K562 (cell line): ENCODE results near the gene MRPL48. TPM values are rescaled to one million over a fixed set of nuclear protein-coding genes. Genes with fewer than 3 reads are reported as not detected.

Experiments
- ATAC-seq: fragments of 200-7000 bp; cut with Tn5 transposase; 3 replicates; pipeline ENCODE4 v1.9.1; 2020; ENCODE audit warnings: moderate library complexity
- BruUV-seq: library from RNA; stranded (reverse); fragments of 400-500 nt; replicated peaks from 2 replicates; lab custom pipeline; 2021; lab: Mats Ljungman, UMichigan
- CTCF ChIA-PET: fragments of 300-600 bp; formaldehyde crosslinking; extraction: SDS; loops from one replicate; lab custom pipeline; 2021; ENCODE audit warnings: low intra/inter-chr PET ratio; lab: Yijun Ruan, JAX
- POLR2A ChIA-PET: fragments of 300-600, 350-650 bp; sonication (Branson Sonifier 250); formaldehyde crosslinking; extraction: SDS; loops from one replicate; lab custom pipeline; 2021; ENCODE audit warnings: antibody characterized with exemption, inconsistent platforms; lab: Yijun Ruan, JAX
- DNase-seq, 4 experiments: peaks; one replicate each; pipeline versions ENCODE4 v3.0.0 to v3.0.0-alpha.2; 2011 to 2018; ENCODE audit warnings: low spot score in 3 of 4, mixed read lengths in 3 of 4; ENCODE audit errors: extremely low read depth in 1 of 4
- FAIRE-seq: peaks from 2 replicates; lab custom pipeline; 2011; peaks lifted over from hg19 to GRCh38; lab: Jason Lieb, UNC
- H2AFZ ChIP-seq: 2 replicates; pipeline ENCODE4 v1.6.0; 2011; ENCODE audit warnings: low read depth, low read length, control low read depth, inconsistent platforms
- H3K27ac ChIP-seq: fragments of 200-600 bp; 3 replicates; pipeline ENCODE4 v1.8.0; 2011; ENCODE audit warnings: low read depth, mild to moderate bottlenecking, control low read depth, inconsistent platforms, low read length, moderate library complexity, mixed read lengths; ENCODE audit errors: extremely low read depth
- H3K27me3 ChIP-seq, 2 experiments: fragments of 300-600 bp in 1 of 2; 2 replicates in 1 of 2; 3 replicates in 1 of 2; pipeline versions ENCODE4 v1.6.0 to v1.8.0; 2011; ENCODE audit warnings: inconsistent platforms in 2 of 2, low read length in 2 of 2, mild to moderate bottlenecking in 1 of 2, mixed read lengths in 1 of 2, moderate library complexity in 1 of 2; ENCODE audit not compliant: control insufficient read depth in 2 of 2, insufficient read depth in 2 of 2
- H3K36me3 ChIP-seq: fragments of 300-600 bp; 3 replicates; pipeline ENCODE4 v1.8.0; 2011; ENCODE audit warnings: mild to moderate bottlenecking, low read length, inconsistent platforms; ENCODE audit not compliant: control insufficient read depth, insufficient read depth
- H3K4me1 ChIP-seq, 2 experiments: fragments of 200-600 bp in 1 of 2; replicated peaks in 1 of 2; 2 replicates in 1 of 2; 3 replicates in 1 of 2; pipeline versions ENCODE4 v1.5.1 to v1.8.0; 2011; ENCODE audit warnings: inconsistent platforms in 2 of 2, low read length in 2 of 2, mild to moderate bottlenecking in 1 of 2, mixed read lengths in 1 of 2, moderate library complexity in 1 of 2; ENCODE audit not compliant: control insufficient read depth in 2 of 2, insufficient read depth in 2 of 2
- H3K4me2 ChIP-seq: 2 replicates; pipeline ENCODE4 v1.6.1; 2011; ENCODE audit warnings: low read length, control low read depth, inconsistent platforms, mixed read lengths; ENCODE audit not compliant: insufficient read depth
- H3K4me3 ChIP-seq: fragments of 200-600 bp; sonication (generic), shearing (Covaris generic); 2 replicates; pipeline ENCODE4 v1.5.1; 2016; ENCODE audit warnings: control low read depth, inconsistent platforms
- H3K79me2 ChIP-seq: fragments of 200-600 bp; 3 replicates; pipeline ENCODE4 v1.8.0; 2011; ENCODE audit warnings: low read length, inconsistent platforms; ENCODE audit not compliant: control insufficient read depth, insufficient read depth
- H3K9ac ChIP-seq, 2 experiments: 2 replicates each; pipeline versions ENCODE4 v1.6.0 to v1.6.1; 2011; ENCODE audit warnings: low read depth in 2 of 2, low read length in 2 of 2, control low read depth in 1 of 2, inconsistent platforms in 1 of 2, mild to moderate bottlenecking in 1 of 2, mixed read lengths in 1 of 2; ENCODE audit not compliant: insufficient read depth in 1 of 2
- H3K9me1 ChIP-seq: one replicate; pipeline ENCODE4 v1.6.0; 2011; ENCODE audit warnings: inconsistent platforms, mild to moderate bottlenecking, low read length, moderate library complexity; ENCODE audit not compliant: control insufficient read depth, insufficient read depth
- H3K9me3 ChIP-seq: replicated peaks from 2 replicates; pipeline ENCODE4 v1.5.1; 2011; ENCODE audit warnings: low read depth, low read length, inconsistent platforms; ENCODE audit not compliant: control insufficient read depth, insufficient read depth
- H4K20me1 ChIP-seq: replicated peaks from 2 replicates; pipeline ENCODE4 v1.6.1; 2011; ENCODE audit warnings: low read length, inconsistent platforms, mixed read lengths; ENCODE audit not compliant: control insufficient read depth, insufficient read depth
- CREB1 ChIP-seq, 2 experiments: sonication (generic) in 1 of 2; formaldehyde crosslinking in 1 of 2; IDR thresholded peaks; 2 replicates each; pipeline versions ENCODE4 v1.6.1 to v1.8.0; 2012 to 2022; ENCODE audit warnings: inconsistent platforms in 1 of 2, mild to moderate bottlenecking in 1 of 2, missing genetic modification reagents in 1 of 2, moderate library complexity in 1 of 2
- CSDE1 ChIP-seq, 2 experiments: fragments of 450-650 bp; IDR thresholded peaks; 2 replicates each; pipeline ENCODE4 v1.6.1; 2016; ENCODE audit warnings: mild to moderate bottlenecking in 1 of 2
- HNRNPH1 ChIP-seq: fragments of 200-400 bp; formaldehyde crosslinking; optimal IDR thresholded peaks from 2 replicates; pipeline ENCODE3; 2017; ENCODE audit warnings: low read depth, mild to moderate bottlenecking, low read length, moderate library complexity
- HNRNPK ChIP-seq: fragments of 200-400 bp; formaldehyde crosslinking; IDR thresholded peaks from one replicate; pipeline ENCODE4 v1.6.1; 2018; ENCODE audit warnings: mild to moderate bottlenecking, low read depth, low read length; ENCODE audit not compliant: poor library complexity, severe bottlenecking
- IFI16 ChIP-seq: fragments of 250-450 bp; sonication (Bioruptor Pico); IDR thresholded peaks from 2 replicates; pipeline ENCODE4 v2.1.2; 2022; ENCODE audit warnings: mild to moderate bottlenecking, inconsistent platforms
- MTA1 ChIP-seq: fragments of 450-650 bp; IDR thresholded peaks from 2 replicates; pipeline ENCODE4 v1.6.1; 2017; ENCODE audit warnings: borderline replicate concordance
- RBBP5 ChIP-seq: fragments of 200-600 bp; sonication (generic); IDR thresholded peaks from 2 replicates; pipeline ENCODE4 v1.6.1; 2012; ENCODE audit warnings: borderline replicate concordance, mild to moderate bottlenecking, low read length, control low read depth, inconsistent platforms; ENCODE audit not compliant: insufficient read depth, poor library complexity, severe bottlenecking
- SETDB1 ChIP-seq: IDR thresholded peaks from one replicate; pipeline ENCODE4 v1.6.1; 2012; ENCODE audit warnings: low read length, control low read depth, inconsistent platforms
- SRSF7 ChIP-seq: fragments of 200-400 bp; formaldehyde crosslinking; optimal IDR thresholded peaks from 2 replicates; pipeline ENCODE3; 2017; ENCODE audit warnings: mild to moderate bottlenecking, low read depth, low read length
- ZBTB5 ChIP-seq: fragments of 450-650 bp; IDR thresholded peaks from 2 replicates; pipeline ENCODE4 v1.6.1; 2017; ENCODE audit warnings: antibody characterized with exemption
- ZNF140 ChIP-seq: fragments of 250-450 bp; sonication (Bioruptor Pico); IDR thresholded peaks from 2 replicates; pipeline ENCODE4 v1.8.0; 2021; ENCODE audit warnings: moderate library complexity, mild to moderate bottlenecking, inconsistent platforms
- ZNF778 ChIP-seq: fragments of 450-650 bp; formaldehyde crosslinking; IDR thresholded peaks from 2 replicates; pipeline ENCODE4 v1.4.0; 2020; ENCODE audit warnings: mild to moderate bottlenecking, moderate library complexity
- WGBS: fragments of 100-300 bp; shearing (Covaris generic); methylation state at CpG from one replicate; pipeline ENCODE4 v1.1.6; 2016; ENCODE audit warnings: low coverage, mixed read lengths; ENCODE audit not compliant: insufficient coverage; ENCODE audit errors: missing lambda C conversion rate; 5-methylcytosine and 5-hydroxymethylcytosine counted together
- in situ Hi-C: fragments of 300-500 bp; cut with MboI; formaldehyde crosslinking; loops from 4 replicates; pipeline ENCODE4 v1.15.0; 2018; ENCODE audit warnings: inconsistent platforms, mixed read lengths
- intact Hi-C: fragments of 100-400 bp; cut with micrococcal nuclease; formaldehyde crosslinking; loops from 2 replicates; pipeline ENCODE4 v1.14.2; 2022
- polyA plus RNA-seq, 8 experiments: library from polyadenylated mRNA; depleted of rRNA in 4 of 8; stranded (reverse) in 5 of 8; unstranded in 3 of 8; fragments of >200 nt; fragmentation: Nextera tagmentation in 2 of 8; fragmentation: Illumina TruSeq in 1 of 8; extraction: Ambion mirVana in 2 of 8; extraction: Trizol in 1 of 8; gene quantifications; 2 replicates each; pipeline versions ENCODE4 v1.2.1 to v1.2.3, GENCODE V29; 2011 to 2014; ENCODE audit warnings: inconsistent platforms in 1 of 8, missing spikeins in 1 of 8
- total RNA-seq, 7 experiments: library from RNA; depleted of rRNA in 6 of 7; stranded (reverse); fragments of >200 nt in 6 of 7; fragmentation: Illumina TruSeq in 2 of 7; extraction: Trizol in 2 of 7; gene quantifications; 2 replicates each; pipeline versions ENCODE4 v1.2.1 to v1.2.3, GENCODE V29; 2011 to 2021; ENCODE audit warnings: low replicate concordance in 1 of 7
- TF ChIP-seq, protein P1 (sequence below): fragments of 450-650 bp; IDR thresholded peaks from 2 replicates; pipeline ENCODE4 v1.6.1; 2016; ENCODE audit warnings: mild to moderate bottlenecking
- TF ChIP-seq, protein P2 (sequence below), 2 experiments: fragments of 450-650 bp; conservative IDR thresholded peaks; 2 replicates each; pipeline ENCODE4 v1.6.1; 2017; ENCODE audit warnings: mild to moderate bottlenecking in 2 of 2, moderate library complexity in 2 of 2

Gene MRPL48
- total and polyA plus RNA-seq, 9 of the 15 experiments (the other 6 are each of a cell fraction or from before 2014, with no cell fraction given) = 66.0 to 237 (median 104) TPM

DNA sequence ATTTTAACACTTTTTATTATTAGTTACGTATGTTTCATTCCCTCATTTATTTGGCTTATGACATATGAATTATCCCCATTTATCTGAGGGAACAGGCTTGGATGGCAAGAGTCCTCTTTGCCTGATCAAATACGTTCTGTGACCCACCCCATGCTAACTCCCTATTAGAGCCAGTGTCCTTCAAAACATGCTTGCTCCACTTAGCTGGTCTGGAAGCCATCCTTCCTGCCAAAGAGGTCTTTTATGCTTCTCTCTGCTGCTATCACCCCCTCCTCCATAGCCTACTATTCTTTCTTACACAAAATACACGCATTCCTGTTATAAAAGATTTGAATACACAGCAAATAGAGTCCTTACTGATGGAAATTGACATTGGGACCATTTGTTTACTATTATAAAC is 82.6 kb downstream of the MRPL48 start:
- H3K9me1 ChIP-seq = peaks cover 3% of the 10 kb centered on the region
- H3K27ac ChIP-seq = no peak overlapping the region
- FAIRE-seq = no peak
- TF ChIP-seq IFI16 (no peak), RBBP5 (no peak), SETDB1 (no peak), CREB1 (IDR thresholded peaks at IDR 0.05) (no peak), CREB1 (CRISPR knock-in tag; IDR thresholded peaks at IDR 0.05) (no peak), ZBTB5 (no peak), HNRNPH1 (no peak), MTA1 (no peak), HNRNPK (no peak), SRSF7 (no peak), CSDE1 (IDR thresholded peaks at IDR 0.05) (no peak), ZNF140 (CRISPR knock-in tag) (no peak), ZNF778 (CRISPR knock-in tag) (no peak)
- TF ChIP-seq, protein P1, sequence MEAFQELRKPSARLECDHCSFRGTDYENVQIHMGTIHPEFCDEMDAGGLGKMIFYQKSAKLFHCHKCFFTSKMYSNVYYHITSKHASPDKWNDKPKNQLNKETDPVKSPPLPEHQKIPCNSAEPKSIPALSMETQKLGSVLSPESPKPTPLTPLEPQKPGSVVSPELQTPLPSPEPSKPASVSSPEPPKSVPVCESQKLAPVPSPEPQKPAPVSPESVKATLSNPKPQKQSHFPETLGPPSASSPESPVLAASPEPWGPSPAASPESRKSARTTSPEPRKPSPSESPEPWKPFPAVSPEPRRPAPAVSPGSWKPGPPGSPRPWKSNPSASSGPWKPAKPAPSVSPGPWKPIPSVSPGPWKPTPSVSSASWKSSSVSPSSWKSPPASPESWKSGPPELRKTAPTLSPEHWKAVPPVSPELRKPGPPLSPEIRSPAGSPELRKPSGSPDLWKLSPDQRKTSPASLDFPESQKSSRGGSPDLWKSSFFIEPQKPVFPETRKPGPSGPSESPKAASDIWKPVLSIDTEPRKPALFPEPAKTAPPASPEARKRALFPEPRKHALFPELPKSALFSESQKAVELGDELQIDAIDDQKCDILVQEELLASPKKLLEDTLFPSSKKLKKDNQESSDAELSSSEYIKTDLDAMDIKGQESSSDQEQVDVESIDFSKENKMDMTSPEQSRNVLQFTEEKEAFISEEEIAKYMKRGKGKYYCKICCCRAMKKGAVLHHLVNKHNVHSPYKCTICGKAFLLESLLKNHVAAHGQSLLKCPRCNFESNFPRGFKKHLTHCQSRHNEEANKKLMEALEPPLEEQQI = no peak
- TF ChIP-seq, protein P2, sequence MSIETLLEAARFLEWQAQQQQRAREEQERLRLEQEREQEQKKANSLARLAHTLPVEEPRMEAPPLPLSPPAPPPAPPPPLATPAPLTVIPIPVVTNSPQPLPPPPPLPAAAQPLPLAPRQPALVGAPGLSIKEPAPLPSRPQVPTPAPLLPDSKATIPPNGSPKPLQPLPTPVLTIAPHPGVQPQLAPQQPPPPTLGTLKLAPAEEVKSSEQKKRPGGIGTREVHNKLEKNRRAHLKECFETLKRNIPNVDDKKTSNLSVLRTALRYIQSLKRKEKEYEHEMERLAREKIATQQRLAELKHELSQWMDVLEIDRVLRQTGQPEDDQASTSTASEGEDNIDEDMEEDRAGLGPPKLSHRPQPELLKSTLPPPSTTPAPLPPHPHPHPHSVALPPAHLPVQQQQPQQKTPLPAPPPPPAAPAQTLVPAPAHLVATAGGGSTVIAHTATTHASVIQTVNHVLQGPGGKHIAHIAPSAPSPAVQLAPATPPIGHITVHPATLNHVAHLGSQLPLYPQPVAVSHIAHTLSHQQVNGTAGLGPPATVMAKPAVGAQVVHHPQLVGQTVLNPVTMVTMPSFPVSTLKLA (conservative IDR thresholded peaks at IDR 0.05) = no peak
- H2AFZ ChIP-seq = no peak overlapping the region
- intact Hi-C loops = loop anchor here (10.0 kb wide), 1 partner anchor 105 kb away; the partner anchor contains the start of gene RAB6A
- H3K9ac ChIP-seq = no peak overlapping the region
- ChIA-PET POLR2A (interaction anchor here (0.6 to 2.5 kb wide), 4 partner anchors 8 to 108 kb away, joined by 4 to 20 read pairs (median 8); no protein-coding TSS in a partner anchor), CTCF (no interaction called here)
- in situ Hi-C loops = no loop called here
- no peaks in the 10 kb centered on the region for H4K20me1 ChIP-seq
- DNase-seq = no peak
- BruUV-seq = no TSS peak
- H3K4me3 ChIP-seq = no peak overlapping the region
- H3K9me3 ChIP-seq = no peaks in the 10 kb centered on the region
- H3K36me3 ChIP-seq = peaks cover 54% of the 10 kb centered on the region
- H3K4me2 ChIP-seq = no peak overlapping the region
- WGBS = 88% methylated on average over 3 of the region's 3 CpGs
- H3K79me2 ChIP-seq = peaks cover 24% of the 10 kb centered on the region
- ATAC-seq = no peak
- H3K27me3 ChIP-seq = no peaks in the 10 kb centered on the region
- H3K4me1 ChIP-seq = peaks cover 3 to 4% of the 10 kb centered on the region in 2 experiments; a peak in 3 of 5 replicates
